Type B pancreatic cell (in vitro differentiated cells): ENCODE results near the gene TBC1D21. TPM values are rescaled to one million over a fixed set of nuclear protein-coding genes. Genes with fewer than 3 reads are reported as not detected.
A peak's percentile ranks its signal among the peaks of the same experiment; 100 is the strongest.

Experiments used
- DNase-seq: peaks from one replicate; pipeline ENCODE4 v3.0.0; 2021; ENCODE audit warnings: mixed read lengths; ENCODE audit not compliant: unreplicated experiment; ENCODE audit errors: extremely low spot score
- H3K27ac Mint-ChIP-seq: 2 replicates; pipeline ENCODE4 v1.8.0; 2021; ENCODE audit warnings: mild to moderate bottlenecking, mixed read lengths
- H3K27me3 Mint-ChIP-seq: 2 replicates; pipeline ENCODE4 v1.8.0; 2021; ENCODE audit warnings: mixed read lengths
- H3K36me3 Mint-ChIP-seq: 2 replicates; pipeline ENCODE4 v1.8.0; 2021; ENCODE audit warnings: mixed read lengths
- H3K4me1 Mint-ChIP-seq: one replicate; pipeline ENCODE4 v1.8.0; 2021; ENCODE audit warnings: mixed read lengths; ENCODE audit not compliant: unreplicated experiment
- H3K4me3 Mint-ChIP-seq: 2 replicates; pipeline ENCODE4 v1.8.0; 2021; ENCODE audit warnings: mild to moderate bottlenecking, mixed read lengths
- H3K9me3 Mint-ChIP-seq: 2 replicates; pipeline ENCODE4 v1.8.0; 2021; ENCODE audit warnings: mixed read lengths
- CTCF ChIP-seq: fragments of 200-600 bp; sonication (generic); conservative IDR thresholded peaks from 2 replicates; pipeline ENCODE4 v1.5.0; 2021; ENCODE audit warnings: antibody characterized with exemption, mild to moderate bottlenecking
- total RNA-seq: library from RNA; stranded (reverse); gene quantifications from 2 replicates; pipeline ENCODE4 v1.2.1, GENCODE V29; 2021; ENCODE audit warnings: low replicate concordance

Gene TBC1D21
- total RNA-seq, 1 donor from 2014 or later: not detected

DNA sequence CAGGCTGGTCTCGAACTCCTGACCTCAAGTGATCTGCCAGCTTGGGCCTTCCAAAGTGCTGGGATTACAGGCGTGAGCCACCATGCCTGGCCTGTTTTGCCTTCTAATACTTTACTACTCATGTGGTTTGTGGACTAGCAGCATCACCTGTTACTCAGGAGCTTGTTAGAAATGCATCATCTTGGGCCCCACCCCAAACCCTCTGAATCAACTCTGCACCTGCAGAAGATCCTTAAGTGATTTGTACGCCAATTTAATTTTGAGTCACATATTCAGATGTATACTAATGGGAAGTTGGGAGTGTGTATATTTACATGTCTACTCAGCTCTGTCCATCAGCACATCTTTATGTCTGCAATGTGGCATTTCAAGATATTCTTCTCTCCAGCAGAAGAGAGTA lies 6.1 kb downstream of the TBC1D21 start:
- Mint-ChIP-seq H3K9me3 (no peaks in the 10 kb centered on the region), H3K4me1 (no peaks in the 10 kb centered on the region), H3K27me3 (peaks cover 23% of the 10 kb centered on the region), H3K36me3 (no peaks in the 10 kb centered on the region), H3K27ac (no peak overlapping the region), H3K4me3 (no peak overlapping the region)
- DNase-seq: no peak
- no peak for TF ChIP-seq CTCF

DNA sequence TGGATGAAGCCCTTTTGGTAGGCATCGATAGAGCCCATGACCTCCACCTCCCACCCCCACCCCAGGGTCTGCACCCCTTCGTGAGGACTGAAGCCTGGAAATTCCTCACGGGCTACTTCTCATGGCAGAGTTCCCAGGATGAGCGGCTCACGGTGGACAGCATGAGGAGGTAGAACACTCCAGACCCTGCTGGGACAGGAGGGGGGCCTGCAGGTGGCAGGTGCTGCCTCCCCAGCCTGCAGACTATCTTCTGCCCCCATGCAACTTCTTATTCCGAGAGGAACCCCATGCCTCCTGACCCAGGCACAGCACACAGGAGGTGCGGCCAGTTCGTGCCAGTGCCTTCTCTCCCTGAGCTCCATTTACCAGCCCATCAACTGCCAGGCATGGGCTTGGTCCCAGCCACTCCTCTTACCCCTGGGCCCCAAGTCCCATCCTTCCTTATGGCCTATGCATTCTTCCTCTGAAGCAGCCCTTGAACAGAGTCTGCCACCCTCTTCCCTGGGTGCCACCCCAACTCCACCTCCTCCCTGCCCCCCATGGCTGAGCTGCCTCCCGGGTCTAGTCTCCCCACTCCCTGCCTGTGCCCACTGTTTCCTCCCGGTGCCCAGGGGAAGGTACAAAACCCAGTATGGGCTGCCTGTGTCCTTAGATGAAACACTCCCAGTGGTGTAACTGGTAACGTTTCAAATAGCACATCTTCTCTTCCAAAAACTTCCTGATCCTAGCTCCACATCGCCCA lies 8.4 kb downstream of the TBC1D21 start:
- Mint-ChIP-seq H3K4me3 (no peak overlapping the region), H3K36me3 (no peaks in the 10 kb centered on the region), H3K27ac (no peak overlapping the region), H3K4me1 (no peaks in the 10 kb centered on the region), H3K9me3 (no peaks in the 10 kb centered on the region), H3K27me3 (peaks cover 24% of the 10 kb centered on the region)
- TF ChIP-seq CTCF: no peak
- DNase-seq: peak; percentile 45

DNA sequence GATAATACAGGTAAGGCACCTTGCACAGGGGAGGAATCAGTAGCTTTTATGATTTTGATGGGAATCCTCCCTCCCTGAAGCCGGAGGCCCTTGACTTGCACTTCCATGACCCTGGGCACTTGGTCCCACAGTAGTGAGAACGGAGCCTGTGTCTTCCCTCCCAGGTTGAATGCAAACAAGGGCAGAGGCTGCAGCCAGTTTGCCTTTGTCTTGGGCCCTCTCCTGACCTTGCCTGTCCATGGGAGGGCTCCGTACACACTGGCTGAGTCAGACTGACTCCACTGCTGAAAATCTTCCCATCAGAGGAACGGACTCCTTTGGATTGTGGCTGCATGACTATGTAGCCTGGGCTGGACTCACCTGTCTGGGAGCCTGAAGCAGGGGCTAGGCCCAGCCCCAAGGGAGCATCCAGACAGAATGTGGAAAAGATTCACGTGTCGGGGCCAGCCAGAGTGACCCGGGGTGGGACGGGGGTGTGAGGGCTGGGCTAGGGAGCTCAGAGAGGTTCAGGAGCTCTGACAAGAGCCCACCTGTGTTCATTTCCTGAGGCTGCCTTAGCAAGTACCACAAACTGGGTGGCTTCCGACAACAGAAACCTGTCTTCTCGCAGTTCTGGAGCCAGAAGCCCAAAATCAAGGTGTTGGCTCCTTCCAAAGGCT lies 9.5 kb downstream of the TBC1D21 start:
- H3K27ac Mint-ChIP-seq: no peak overlapping the region
- H3K4me3 Mint-ChIP-seq: no peak overlapping the region
- no peaks in the 10 kb centered on the region for H3K4me1 Mint-ChIP-seq
- no peak for DNase-seq
- H3K36me3 Mint-ChIP-seq: no peaks in the 10 kb centered on the region
- TF ChIP-seq CTCF: no peak
- no peaks in the 10 kb centered on the region for H3K9me3 Mint-ChIP-seq
- H3K27me3 Mint-ChIP-seq: peaks cover 30% of the 10 kb centered on the region

GRCh38 chr15:73884159-73884558 lies 10.8 kb downstream of the TBC1D21 start:
- Mint-ChIP-seq H3K4me1 (no peaks in the 10 kb centered on the region), H3K36me3 (no peaks in the 10 kb centered on the region), H3K27me3 (peaks cover 39% of the 10 kb centered on the region), H3K27ac (no peak overlapping the region), H3K4me3 (no peak overlapping the region), H3K9me3 (no peaks in the 10 kb centered on the region)
- no peak for DNase-seq
- no peak for TF ChIP-seq CTCF

DNA sequence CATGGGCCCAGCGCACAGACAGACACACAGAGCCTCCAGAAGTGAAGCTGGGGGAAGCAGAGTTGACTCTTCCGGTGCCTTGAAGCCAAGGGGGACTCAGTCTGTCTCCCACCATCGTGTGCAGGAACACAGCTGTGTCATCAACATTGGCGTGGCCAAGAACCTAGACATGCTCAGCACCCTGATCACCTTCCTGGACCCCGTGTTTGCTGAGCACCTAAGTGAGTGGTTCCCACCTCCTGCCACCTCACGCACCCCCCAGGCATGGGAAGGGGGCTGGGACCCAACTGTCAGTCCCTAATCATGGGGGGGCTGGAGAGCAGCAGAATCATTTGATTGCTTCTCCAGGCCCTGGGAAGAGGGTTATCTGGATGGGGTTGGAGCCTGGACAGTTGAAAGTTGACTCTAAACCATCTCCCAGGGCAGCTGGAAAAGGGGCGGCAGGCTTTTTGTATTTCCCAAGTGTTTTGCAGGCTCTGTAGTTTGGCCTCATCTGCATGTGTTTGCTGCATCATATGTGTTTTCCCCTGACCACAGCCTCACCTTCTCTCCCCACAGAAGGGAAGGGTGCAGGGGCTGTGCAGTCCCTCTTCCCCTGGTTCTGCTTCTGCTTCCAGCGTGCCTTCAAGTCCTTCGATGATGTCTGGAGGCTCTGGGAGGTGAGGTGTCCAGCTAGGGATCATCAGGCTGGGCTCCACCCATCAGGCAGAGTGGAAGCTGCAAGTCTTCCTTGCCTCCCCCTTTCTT lies 12.8 kb downstream of the TBC1D21 start:
- no peak for TF ChIP-seq CTCF

More for the DNA sequence above, 12.8 kb downstream of the TBC1D21 start:
- no peak for DNase-seq
- Mint-ChIP-seq H3K9me3 (no peaks in the 10 kb centered on the region), H3K27me3 (peaks cover 53% of the 10 kb centered on the region), H3K36me3 (no peaks in the 10 kb centered on the region), H3K4me3 (no peak overlapping the region), H3K27ac (no peak overlapping the region), H3K4me1 (peaks cover 6% of the 10 kb centered on the region)
